Naive thymus-derived CD4-positive, alpha-beta T cell (primary cell): ENCODE data around the gene C1orf226. TPM values are rescaled to one million over a fixed set of nuclear protein-coding genes. Genes with fewer than 3 reads are reported as not detected.

Experiments
- ATAC-seq: fragments of 150-1000 bp; cut with Tn5 transposase; 2 replicates; pipeline ENCODE4 v1.10.0; 2021; ENCODE audit warnings: mild to moderate bottlenecking, moderate library complexity
- CTCF ChIA-PET: fragments of 350-600 bp; sonication (Branson Sonifier 250); formaldehyde crosslinking; loops from one replicate; lab custom pipeline; 2021; ENCODE audit warnings: antibody characterized with exemption; lab: Charles Lee
- POLR2A ChIA-PET: fragments of 350-600 bp; sonication (Branson Sonifier 250); formaldehyde crosslinking; loops from one replicate; lab custom pipeline; 2021; ENCODE audit warnings: antibody characterized with exemption, inconsistent platforms; lab: Charles Lee
- DNase-seq, 9 donors: peaks; one replicate each; pipeline versions ENCODE4 v3.0.0 to v3.0.0-alpha.2; 2020 to 2022; ENCODE audit warnings: mixed read lengths in 1 of 9
- H3K27ac ChIP-seq: one replicate; pipeline ENCODE4 v1.7.0; 2013; ENCODE audit warnings: mild to moderate bottlenecking, low read depth, low read length, moderate library complexity
- H3K27me3 ChIP-seq, 2 donors: one replicate each; pipeline ENCODE4 v1.7.0; 2013; ENCODE audit warnings: low read length in 2 of 2, mild to moderate bottlenecking in 2 of 2, moderate library complexity in 2 of 2; ENCODE audit not compliant: control insufficient read depth in 2 of 2, insufficient read depth in 2 of 2
- H3K36me3 ChIP-seq, 3 experiments: 1 replicate in 2 of 3; 2 replicates in 1 of 3; pipeline ENCODE4 v1.7.0; 2013; ENCODE audit warnings: low read length in 3 of 3, mild to moderate bottlenecking in 3 of 3, moderate library complexity in 1 of 3; ENCODE audit not compliant: insufficient read depth in 3 of 3, control insufficient read depth in 2 of 3
- H3K4me1 ChIP-seq, 2 donors: one replicate each; pipeline ENCODE4 v1.7.0; 2013; ENCODE audit warnings: low read length in 2 of 2, mild to moderate bottlenecking in 2 of 2, moderate library complexity in 1 of 2; ENCODE audit not compliant: control insufficient read depth in 2 of 2, insufficient read depth in 2 of 2
- H3K4me3 ChIP-seq: 2 replicates; pipeline ENCODE4 v1.7.0; 2013; ENCODE audit warnings: mild to moderate bottlenecking, low read length
- H3K9me3 ChIP-seq, 3 experiments: 1 replicate in 2 of 3; 2 replicates in 1 of 3; pipeline ENCODE4 v1.7.0; 2013; ENCODE audit warnings: low read length in 3 of 3; ENCODE audit not compliant: control insufficient read depth in 2 of 3
- H3K27ac Mint-ChIP-seq, 9 donors: one replicate each; pipeline ENCODE4 v1.8.0; 2020 to 2022; ENCODE audit warnings: mixed read lengths in 9 of 9, mild to moderate bottlenecking in 8 of 9, moderate library complexity in 5 of 9, inconsistent platforms in 2 of 9
- H3K27me3 Mint-ChIP-seq, 5 donors: one replicate each; pipeline ENCODE4 v1.8.0; 2021 to 2022; ENCODE audit warnings: mixed read lengths in 5 of 5, mild to moderate bottlenecking in 1 of 5
- H3K36me3 Mint-ChIP-seq, 5 donors: one replicate each; pipeline ENCODE4 v1.8.0; 2020 to 2022; ENCODE audit warnings: mixed read lengths in 5 of 5, mild to moderate bottlenecking in 3 of 5, inconsistent platforms in 1 of 5
- H3K4me1 Mint-ChIP-seq, 7 donors: one replicate each; pipeline ENCODE4 v1.8.0; 2020 to 2022; ENCODE audit warnings: mixed read lengths in 7 of 7, mild to moderate bottlenecking in 3 of 7, inconsistent platforms in 1 of 7
- H3K4me3 Mint-ChIP-seq, 10 donors: one replicate each; pipeline ENCODE4 v1.8.0; 2020 to 2022; ENCODE audit warnings: mild to moderate bottlenecking in 10 of 10, mixed read lengths in 10 of 10, moderate library complexity in 6 of 10, inconsistent platforms in 2 of 10
- H3K9me3 Mint-ChIP-seq, 11 donors: one replicate each; pipeline ENCODE4 v1.8.0; 2020 to 2022; ENCODE audit warnings: mixed read lengths in 11 of 11, mild to moderate bottlenecking in 4 of 11, inconsistent platforms in 1 of 11, moderate library complexity in 1 of 11
- intact Hi-C, 2 donors: fragments of 100-400 bp; cut with micrococcal nuclease; formaldehyde crosslinking; loops; one replicate each; pipeline ENCODE4 v1.15.1; 2023
- polyA plus RNA-seq, 2 donors: library from polyadenylated mRNA; unstranded; fragments of 300-500 nt; fragmentation: Illumina TruSeq; gene quantifications; one replicate each; pipeline ENCODE4 v1.2.3, GENCODE V29; 2021
- total RNA-seq, 6 experiments: library from RNA in 5 of 6; stranded (reverse) in 5 of 6; gene quantifications; 1 replicate in 5 of 6; 2 replicates in 1 of 6; pipeline ENCODE4 v1.2.3 and lab custom pipeline; 2021 to 2026

C1orf226 gene
- total and polyA plus RNA-seq, 7 experiments from 2014 or later: 0.24 TPM; not detected in 6

DNA sequence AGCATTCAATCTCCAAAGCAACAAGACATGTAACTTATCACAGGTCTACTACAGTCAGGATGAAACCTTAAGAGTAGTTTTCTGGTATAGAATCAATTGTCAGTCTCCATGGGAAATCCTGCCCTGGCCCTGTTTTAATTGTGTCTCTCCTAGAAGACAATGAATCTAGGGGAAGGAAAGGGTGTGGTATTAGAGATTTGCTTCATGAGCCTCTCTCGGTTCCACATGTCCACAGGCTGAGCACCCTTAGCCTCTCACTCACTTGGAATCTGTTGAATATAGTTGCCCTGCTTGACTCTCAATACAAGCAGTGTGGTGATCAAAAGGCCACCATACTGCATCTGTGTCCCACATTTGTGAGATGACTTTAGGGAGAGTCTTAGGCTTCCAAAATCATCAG, 22.6 kb upstream of the C1orf226 start:
- Mint-ChIP-seq H3K4me1 (no peaks in the 10 kb centered on the region), H3K4me3 (no peak overlapping the region), H3K27ac (no peak overlapping the region), H3K36me3 (no peaks in the 10 kb centered on the region), H3K27me3 (peaks cover 0 to 20% (median 16%) of the 10 kb centered on the region in 5 donors), H3K9me3 (no peaks in the 10 kb centered on the region)
- Histone ChIP-seq H3K27ac (no peak overlapping the region), H3K27me3 (no peaks in the 10 kb centered on the region), H3K36me3 (no peaks in the 10 kb centered on the region), H3K4me1 (no peaks in the 10 kb centered on the region), H3K4me3 (no peak overlapping the region), H3K9me3 (no peaks in the 10 kb centered on the region)
- intact Hi-C loops: loop anchor here in 1 of 2 donors (10.0 kb wide), 1 partner anchor 266 kb away; no protein-coding TSS in a partner anchor
- CTCF ChIA-PET: no interaction called here
- POLR2A ChIA-PET: no interaction called here
- ATAC-seq (no peak), DNase-seq (no peak)

DNA sequence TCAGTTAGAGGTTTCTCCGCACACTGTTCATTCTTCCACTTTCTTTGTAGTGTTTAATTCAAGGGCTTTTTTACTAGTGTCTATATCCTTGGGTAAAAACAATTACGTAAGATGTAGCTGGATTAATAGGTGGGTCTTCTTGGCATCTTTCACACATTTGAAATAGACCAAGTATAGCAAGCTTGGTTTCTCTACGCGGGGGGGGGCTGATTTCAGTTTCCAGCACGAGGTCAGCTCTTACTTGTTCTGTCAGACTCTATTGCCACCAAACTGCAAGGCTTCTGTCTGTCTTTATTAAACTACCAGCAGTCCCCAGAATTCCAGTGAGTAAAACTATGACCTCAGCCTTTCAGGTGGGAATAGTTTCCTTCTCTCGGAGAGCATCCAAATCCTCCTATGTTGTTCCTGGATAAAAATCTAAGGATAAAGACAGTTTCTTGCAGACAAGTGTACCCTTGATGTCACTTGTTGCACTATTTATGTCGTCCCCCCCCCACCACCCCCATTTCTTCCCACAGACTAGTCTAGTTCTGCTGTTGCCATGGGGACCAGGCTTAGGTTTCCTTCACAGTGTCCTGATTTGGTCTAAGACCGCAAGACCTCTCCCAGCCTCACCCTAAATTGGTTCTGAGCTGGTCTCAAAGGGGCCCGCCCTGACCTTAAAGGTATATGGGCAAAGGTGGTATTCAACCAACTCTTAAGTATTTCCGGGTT, 21.8 kb upstream of the C1orf226 start:
- Histone ChIP-seq H3K4me1 (no peaks in the 10 kb centered on the region), H3K36me3 (no peaks in the 10 kb centered on the region), H3K4me3 (no peak overlapping the region), H3K27me3 (no peaks in the 10 kb centered on the region), H3K9me3 (no peaks in the 10 kb centered on the region), H3K27ac (no peak overlapping the region)
- ChIA-PET POLR2A (no interaction called here), CTCF (no interaction called here)
- intact Hi-C loops: loop anchor here in 1 of 2 donors (10.0 kb wide), 1 partner anchor 265 kb away; no protein-coding TSS in a partner anchor
- no peak for ATAC-seq
- Mint-ChIP-seq H3K27me3 (peaks cover 0 to 20% (median 16%) of the 10 kb centered on the region in 5 donors), H3K9me3 (no peaks in the 10 kb centered on the region), H3K4me1 (no peaks in the 10 kb centered on the region), H3K27ac (no peak overlapping the region), H3K36me3 (no peaks in the 10 kb centered on the region), H3K4me3 (no peak overlapping the region)
- no peak for DNase-seq

DNA sequence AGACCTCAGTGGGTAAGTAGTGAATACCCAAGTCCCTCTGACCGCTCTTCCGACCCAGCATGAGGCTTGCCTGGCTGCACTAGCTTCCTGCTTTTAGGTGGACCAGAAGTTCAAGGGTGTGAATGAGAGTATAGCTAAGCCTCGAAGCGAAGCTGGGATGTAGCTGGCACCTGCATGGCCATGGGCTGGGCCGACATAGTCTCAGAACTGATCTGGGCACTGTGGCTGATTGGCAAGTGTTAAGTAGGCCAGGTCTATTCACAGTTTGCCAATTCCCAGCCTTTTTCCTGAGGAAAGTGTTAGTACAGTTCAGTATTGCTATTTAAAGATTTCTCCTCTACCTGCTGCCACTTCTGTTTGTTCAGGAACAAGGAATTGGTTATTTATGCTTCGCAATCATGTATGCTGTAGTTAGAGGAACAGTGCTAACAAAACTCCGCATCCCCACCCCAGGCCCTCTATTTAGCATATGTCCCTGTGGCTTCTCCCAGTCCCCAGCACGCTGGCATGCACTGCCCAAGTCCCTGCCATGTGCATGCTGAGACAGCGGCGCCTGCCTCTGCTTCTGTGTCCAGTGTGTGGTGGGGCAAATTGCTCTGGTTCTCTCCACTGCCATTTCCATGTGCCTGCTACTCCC, 21.2 kb upstream of the C1orf226 start:
- no peaks in the 10 kb centered on the region for H3K4me1 ChIP-seq
- ChIA-PET POLR2A (no interaction called here), CTCF (no interaction called here)
- no peak overlapping the region for H3K27ac Mint-ChIP-seq
- intact Hi-C loops: no loop called here
- no peak overlapping the region for H3K4me3 ChIP-seq
- no peaks in the 10 kb centered on the region for H3K36me3 ChIP-seq
- H3K4me3 Mint-ChIP-seq: no peak overlapping the region
- no peaks in the 10 kb centered on the region for H3K4me1 Mint-ChIP-seq
- H3K27me3 ChIP-seq: no peaks in the 10 kb centered on the region
- H3K27ac ChIP-seq: no peak overlapping the region
- H3K36me3 Mint-ChIP-seq: no peaks in the 10 kb centered on the region
- no peaks in the 10 kb centered on the region for H3K9me3 ChIP-seq
- peaks cover 0 to 23% (median 16%) of the 10 kb centered on the region in 5 donors for H3K27me3 Mint-ChIP-seq
- H3K9me3 Mint-ChIP-seq: no peaks in the 10 kb centered on the region
- DNase-seq: no peak
- no peak for ATAC-seq

DNA sequence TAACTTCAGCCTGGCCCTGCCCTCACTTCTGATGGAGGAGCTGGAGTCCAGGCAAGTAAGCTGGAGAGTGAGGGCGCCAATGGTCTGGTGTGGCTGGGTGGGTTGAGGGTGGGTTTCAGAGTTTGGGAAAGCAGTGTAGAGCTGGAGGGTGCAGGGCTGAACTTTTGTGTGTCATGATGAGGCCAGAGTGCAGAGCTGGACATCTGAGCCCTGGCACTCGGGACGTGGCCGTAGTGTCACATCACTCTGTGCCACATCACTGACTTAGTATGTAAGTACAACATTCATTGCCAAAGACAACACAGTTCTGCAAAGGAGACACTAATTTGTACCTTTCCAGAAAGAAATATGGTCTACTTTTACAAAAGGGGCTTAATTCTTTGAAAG, 20.7 kb upstream of the C1orf226 start:
- ATAC-seq (no peak), DNase-seq (no peak)
- ChIA-PET POLR2A (no interaction called here), CTCF (no interaction called here)
- Histone ChIP-seq H3K36me3 (no peaks in the 10 kb centered on the region), H3K9me3 (no peaks in the 10 kb centered on the region), H3K4me3 (no peak overlapping the region), H3K27ac (no peak overlapping the region), H3K4me1 (no peaks in the 10 kb centered on the region), H3K27me3 (no peaks in the 10 kb centered on the region)
- intact Hi-C loops: no loop called here
- no peak overlapping the region for H3K27ac Mint-ChIP-seq
- H3K36me3 Mint-ChIP-seq: no peaks in the 10 kb centered on the region
- peaks cover 0 to 20% (median 16%) of the 10 kb centered on the region in 5 donors for H3K27me3 Mint-ChIP-seq
- H3K4me3 Mint-ChIP-seq: no peak overlapping the region
- H3K4me1 Mint-ChIP-seq: no peaks in the 10 kb centered on the region
- H3K9me3 Mint-ChIP-seq: no peaks in the 10 kb centered on the region

DNA sequence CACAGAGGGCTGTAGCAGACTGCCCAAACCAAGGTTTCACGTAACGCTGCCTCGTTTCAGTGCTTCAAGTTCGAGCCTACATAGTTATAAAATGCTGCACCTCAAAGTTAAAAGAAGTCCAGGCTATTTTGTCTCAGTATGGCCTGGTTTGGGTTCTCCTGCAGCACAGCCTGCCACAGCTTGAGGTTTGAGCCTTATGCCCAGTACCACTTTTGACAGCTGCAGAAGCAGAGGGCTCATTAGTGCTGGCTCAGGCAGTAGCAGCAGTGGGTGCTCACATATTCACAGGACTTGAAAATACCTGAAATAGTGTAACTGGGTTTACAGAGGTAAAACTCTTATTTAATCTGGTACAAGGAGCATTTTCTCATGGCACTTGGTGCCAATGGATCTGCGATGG, 20.2 kb upstream of the C1orf226 start:
- intact Hi-C loops: no loop called here
- H3K27ac ChIP-seq: no peak overlapping the region
- no peaks in the 10 kb centered on the region for H3K36me3 Mint-ChIP-seq
- no peak overlapping the region for H3K4me3 ChIP-seq
- H3K4me3 Mint-ChIP-seq: no peak overlapping the region
- H3K4me1 ChIP-seq: no peaks in the 10 kb centered on the region
- no peak for ATAC-seq
- H3K36me3 ChIP-seq: no peaks in the 10 kb centered on the region
- H3K9me3 ChIP-seq: no peaks in the 10 kb centered on the region
- H3K4me1 Mint-ChIP-seq: no peaks in the 10 kb centered on the region
- H3K9me3 Mint-ChIP-seq: no peaks in the 10 kb centered on the region
- DNase-seq: no peak
- POLR2A ChIA-PET: no interaction called here
- CTCF ChIA-PET: no interaction called here
- H3K27me3 Mint-ChIP-seq: peaks cover 0 to 20% (median 16%) of the 10 kb centered on the region in 5 donors
- H3K27ac Mint-ChIP-seq: no peak overlapping the region
- no peaks in the 10 kb centered on the region for H3K27me3 ChIP-seq

DNA sequence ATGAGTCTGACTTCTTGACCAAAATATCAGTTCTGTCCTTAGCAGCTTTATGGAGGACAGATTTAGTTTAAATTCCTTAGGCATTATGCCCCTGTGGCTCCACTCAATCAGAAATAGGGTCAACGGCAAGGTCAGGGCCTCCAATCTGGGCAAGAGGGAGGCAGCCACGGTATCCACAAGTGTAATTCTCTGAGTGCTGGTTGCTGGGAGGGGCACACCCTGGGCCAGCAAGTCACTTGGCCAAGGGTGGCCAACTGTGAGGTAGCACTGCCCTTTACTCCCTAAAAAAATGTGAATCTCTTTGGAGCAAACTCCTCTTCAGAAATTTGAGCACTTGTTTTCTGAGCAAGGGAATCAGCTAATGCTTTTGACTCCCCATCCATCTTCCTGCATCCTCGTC, 17.7 kb upstream of the C1orf226 start:
- POLR2A ChIA-PET: no interaction called here
- H3K9me3 ChIP-seq: no peaks in the 10 kb centered on the region
- no peaks in the 10 kb centered on the region for H3K9me3 Mint-ChIP-seq

DNA sequence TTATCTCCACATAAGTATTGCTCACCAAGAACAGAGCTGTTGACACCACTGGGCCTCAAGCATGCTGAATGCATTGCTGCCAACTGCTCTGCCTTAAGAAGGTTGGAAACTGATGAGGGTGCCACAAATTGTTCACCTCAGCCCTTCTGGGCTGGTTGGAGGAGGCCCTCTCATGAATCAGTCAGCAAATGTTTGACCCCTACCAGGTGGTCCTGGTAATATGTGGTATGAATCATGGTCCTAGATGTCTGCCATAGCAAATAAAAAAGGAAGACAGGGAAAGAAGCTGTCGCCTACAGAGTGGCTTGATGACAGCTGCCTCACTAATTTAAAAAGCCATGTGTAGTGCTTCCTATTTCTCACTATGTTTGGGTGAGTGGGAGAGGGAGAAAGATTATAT, 17.0 kb upstream of the C1orf226 start:
- no peaks in the 10 kb centered on the region for H3K36me3 ChIP-seq
- DNase-seq (no peak), ATAC-seq (no peak)
- no peaks in the 10 kb centered on the region for H3K9me3 Mint-ChIP-seq
- ChIA-PET POLR2A (no interaction called here), CTCF (no interaction called here)
- H3K36me3 Mint-ChIP-seq: no peaks in the 10 kb centered on the region
- H3K27me3 Mint-ChIP-seq: peaks cover 0 to 11% (median 8%) of the 10 kb centered on the region in 5 donors
- H3K4me1 ChIP-seq: no peaks in the 10 kb centered on the region
- no peak overlapping the region for H3K4me3 Mint-ChIP-seq
- no peak overlapping the region for H3K27ac ChIP-seq
- H3K4me3 ChIP-seq: no peak overlapping the region
- H3K4me1 Mint-ChIP-seq: no peaks in the 10 kb centered on the region
- H3K9me3 ChIP-seq: no peaks in the 10 kb centered on the region
- H3K27me3 ChIP-seq: no peaks in the 10 kb centered on the region
- intact Hi-C loops: no loop called here
- H3K27ac Mint-ChIP-seq: peak overlapping the region in 1 of 9 donors; percentile 57

More for the DNA sequence above, 17.7 kb upstream of the C1orf226 start:
- Mint-ChIP-seq H3K4me1 (no peaks in the 10 kb centered on the region), H3K4me3 (no peak overlapping the region), H3K27ac (no peak overlapping the region), H3K27me3 (peaks cover 0 to 11% (median 8%) of the 10 kb centered on the region in 5 donors), H3K36me3 (no peaks in the 10 kb centered on the region)
- intact Hi-C loops: no loop called here
- no peak overlapping the region for H3K27ac ChIP-seq
- no peak for ATAC-seq
- no peak overlapping the region for H3K4me3 ChIP-seq
- no peaks in the 10 kb centered on the region for H3K36me3 ChIP-seq
- no peaks in the 10 kb centered on the region for H3K4me1 ChIP-seq
- DNase-seq: no peak
- CTCF ChIA-PET: no interaction called here
- H3K27me3 ChIP-seq: no peaks in the 10 kb centered on the region
